Islet precursor cell (in vitro differentiated cells): ENCODE results near the gene CHST11.
A peak's percentile ranks its signal among the peaks of the same experiment; 100 is the strongest.

Source experiments
- DNase-seq: peaks from one replicate; pipeline ENCODE4 v3.0.0-alpha.2; 2018

CHST11 gene

GRCh38 chr12:104460973-104461698 is 4.4 kb downstream of the CHST11 start:
- DNase-seq, result peak; percentile 59

- no peak for DNase-seq
These were observed 5.6 kb downstream of the CHST11 start for GRCh38 chr12:104462325-104462724.

- DNase-seq, result no peak
These were observed 6.2 kb downstream of the CHST11 start for GRCh38 chr12:104462931-104463339.

- DNase-seq, result no peak
These were observed 6.6 kb downstream of the CHST11 start for GRCh38 chr12:104463368-104463767.

GRCh38 chr12:104464899-104465298 is 8.2 kb downstream of the CHST11 start:
- no peak for DNase-seq

- DNase-seq, result no peak
These were observed 10.1 kb downstream of the CHST11 start for GRCh38 chr12:104466709-104467345.

- DNase-seq, result no peak
These were observed 10.6 kb downstream of the CHST11 start for GRCh38 chr12:104467346-104467837.

GRCh38 chr12:104468371-104468770 is 11.6 kb downstream of the CHST11 start:
- no peak for DNase-seq

GRCh38 chr12:104469066-104469465 is 12.3 kb downstream of the CHST11 start:
- no peak for DNase-seq

GRCh38 chr12:104469523-104469922 is 12.8 kb downstream of the CHST11 start:
- no peak for DNase-seq

- no peak for DNase-seq
These were observed 13.8 kb downstream of the CHST11 start for GRCh38 chr12:104470521-104470920.

GRCh38 chr12:104471336-104471735 is 14.6 kb downstream of the CHST11 start:
- no peak for DNase-seq

- no peak for DNase-seq
These were observed 16.0 kb downstream of the CHST11 start for GRCh38 chr12:104472748-104473147.

GRCh38 chr12:104473374-104473983 is 16.7 kb downstream of the CHST11 start:
- DNase-seq, result no peak

- DNase-seq, result no peak
These were observed 18.5 kb downstream of the CHST11 start for GRCh38 chr12:104475271-104475670.

- DNase-seq, result no peak
These were observed 21.0 kb downstream of the CHST11 start for GRCh38 chr12:104477510-104478390.

GRCh38 chr12:104478396-104479122 is 21.8 kb downstream of the CHST11 start:
- DNase-seq, result no peak

- DNase-seq, result no peak
These were observed 22.4 kb downstream of the CHST11 start for GRCh38 chr12:104479123-104479662.

- no peak for DNase-seq
These were observed 23.3 kb downstream of the CHST11 start for GRCh38 chr12:104480012-104480411.

GRCh38 chr12:104480826-104481440 is 24.2 kb downstream of the CHST11 start:
- no peak for DNase-seq

GRCh38 chr12:104482113-104482512 is 25.4 kb downstream of the CHST11 start:
- DNase-seq, result no peak
